Erythroblast (primary cell): Measurements from ENCODE around the gene LDLRAD4.

ENCODE experiments used
- GATA1 ChIP-seq: IDR thresholded peaks from 2 replicates; pipeline ENCODE4 v1.6.1; 2011; ENCODE audit warnings: low read depth, mild to moderate bottlenecking, control low read depth, low read length, moderate library complexity
- POLR2A ChIP-seq: IDR thresholded peaks from 2 replicates; pipeline ENCODE4 v1.6.1; 2011; ENCODE audit warnings: mild to moderate bottlenecking, low read length

- TF ChIP-seq GATA1 (no peak), POLR2A (no peak)
These were observed 416.5 kb downstream of the LDLRAD4 start for GRCh38 chr18:13635046-13635445.
